GM19240 (cell line): ENCODE results near the gene IL17REL.

ENCODE experiments used
- DNase-seq: peaks from one replicate; pipeline ENCODE4 v3.0.0; 2011; ENCODE audit warnings: low spot score; ENCODE audit not compliant: insufficient read length

The IL17REL gene

DNA sequence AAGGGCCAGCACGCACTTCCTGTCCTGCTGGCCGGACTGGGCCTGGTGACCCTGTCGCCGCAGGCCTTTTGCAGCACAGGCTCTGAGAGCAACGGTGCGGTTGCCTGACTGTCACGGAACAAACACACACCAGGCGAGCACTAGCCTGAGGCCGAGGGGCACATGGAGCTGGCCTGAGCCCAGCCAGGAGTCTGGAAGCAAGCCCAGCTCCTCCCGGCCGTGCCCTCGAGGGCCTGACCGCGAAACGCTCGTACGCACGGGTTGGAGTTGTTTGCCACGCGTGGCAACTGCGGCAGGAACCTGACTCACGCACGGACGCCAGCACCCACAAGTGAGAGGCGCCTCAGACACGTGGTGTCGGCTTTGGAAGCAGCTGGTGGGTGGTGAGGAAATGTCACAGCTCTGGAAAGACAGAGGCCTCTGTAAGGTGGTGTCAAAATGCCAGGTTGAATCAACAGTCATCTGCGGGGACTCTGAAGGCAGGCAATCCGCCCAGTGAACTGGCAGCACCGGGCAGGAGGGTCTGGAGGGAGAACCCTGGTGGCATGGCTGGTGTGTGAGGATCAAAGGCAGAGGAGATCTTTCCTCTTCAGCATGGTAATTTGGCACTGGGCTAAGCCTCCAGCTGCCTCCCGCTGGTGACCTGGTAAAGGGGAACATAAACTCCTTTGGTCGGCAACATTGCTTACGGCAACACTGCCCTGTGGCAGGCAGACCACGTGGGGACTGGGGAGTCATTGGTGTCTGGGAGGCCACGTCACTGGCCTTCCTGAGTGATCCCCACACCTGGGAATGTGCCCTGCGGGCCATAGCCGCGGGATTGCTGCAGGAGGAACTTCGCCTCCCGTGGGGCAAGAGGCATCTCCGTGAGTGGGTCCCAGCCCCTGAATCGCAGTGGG lies 15.3 kb upstream of the IL17REL start:
- DNase-seq: no peak

DNA sequence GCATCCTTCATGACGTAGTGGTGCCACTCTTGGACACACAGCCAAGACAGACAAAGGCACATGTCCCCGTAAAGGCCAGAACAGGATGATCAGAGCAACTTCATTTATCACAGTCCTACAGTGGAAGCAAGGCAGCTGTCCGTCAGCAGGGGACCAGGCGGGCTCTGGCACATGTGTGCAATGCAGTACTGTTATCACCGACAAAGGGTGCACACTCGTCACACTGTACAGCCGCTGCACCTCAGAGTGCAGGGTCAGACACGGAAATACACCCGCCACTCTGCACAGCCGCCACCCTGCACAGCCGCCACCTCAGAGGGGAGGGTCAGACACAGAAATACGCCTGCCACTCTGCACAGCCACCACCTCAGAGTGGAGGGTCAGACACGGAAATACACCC lies 13.4 kb upstream of the IL17REL start:
- no peak for DNase-seq

DNA sequence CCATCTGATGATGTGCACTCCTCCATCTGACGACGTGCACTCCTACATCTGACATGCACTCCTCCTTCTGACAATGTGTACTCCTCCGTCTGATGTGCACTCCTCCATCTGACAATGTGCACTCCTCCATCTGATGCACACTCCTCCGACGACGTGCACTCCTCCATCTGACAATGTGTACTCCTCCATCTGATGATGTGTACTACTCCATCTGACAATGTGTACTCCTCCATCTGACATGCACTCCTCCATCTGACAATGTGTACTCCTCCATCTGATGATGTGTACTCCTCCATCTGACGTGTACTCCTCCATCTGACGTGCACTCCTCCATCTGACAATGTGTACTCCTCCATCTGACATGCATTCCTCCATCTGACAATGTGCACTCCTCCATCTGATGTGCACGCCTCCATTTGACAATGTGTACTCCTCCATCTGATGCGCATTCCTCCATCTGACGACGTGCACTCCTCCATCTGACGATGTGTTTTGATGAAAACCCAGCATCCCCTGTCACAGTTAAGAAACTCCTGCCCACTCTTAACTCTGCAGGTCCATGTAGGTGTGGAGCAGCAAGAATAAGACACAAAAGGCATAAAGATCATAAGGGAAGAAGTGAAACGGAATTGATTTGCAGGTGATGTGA lies 9.7 kb upstream of the IL17REL start:
- DNase-seq: no peak

DNA sequence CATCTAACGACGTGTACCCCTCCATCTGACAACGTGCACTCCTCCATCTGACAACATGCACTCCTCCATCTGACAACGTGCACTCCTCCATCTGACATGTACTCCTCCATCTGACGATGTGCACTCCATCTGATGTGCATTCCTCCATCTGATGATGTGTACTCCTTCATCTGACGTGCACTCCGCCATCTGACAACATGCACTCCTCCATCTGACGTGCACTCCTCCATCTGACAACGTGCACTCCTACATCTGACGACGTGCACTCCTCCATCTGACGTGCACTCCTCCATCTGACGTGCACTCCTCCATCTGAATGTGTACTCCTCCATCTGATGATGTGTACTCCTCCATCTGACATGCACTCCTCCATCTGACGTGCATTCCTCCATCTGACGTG lies 8.0 kb upstream of the IL17REL start:
- no peak for DNase-seq

- no peak for DNase-seq
Measured at GRCh38 chr22:50019316-50019715, 6.8 kb upstream of the IL17REL start.

DNA sequence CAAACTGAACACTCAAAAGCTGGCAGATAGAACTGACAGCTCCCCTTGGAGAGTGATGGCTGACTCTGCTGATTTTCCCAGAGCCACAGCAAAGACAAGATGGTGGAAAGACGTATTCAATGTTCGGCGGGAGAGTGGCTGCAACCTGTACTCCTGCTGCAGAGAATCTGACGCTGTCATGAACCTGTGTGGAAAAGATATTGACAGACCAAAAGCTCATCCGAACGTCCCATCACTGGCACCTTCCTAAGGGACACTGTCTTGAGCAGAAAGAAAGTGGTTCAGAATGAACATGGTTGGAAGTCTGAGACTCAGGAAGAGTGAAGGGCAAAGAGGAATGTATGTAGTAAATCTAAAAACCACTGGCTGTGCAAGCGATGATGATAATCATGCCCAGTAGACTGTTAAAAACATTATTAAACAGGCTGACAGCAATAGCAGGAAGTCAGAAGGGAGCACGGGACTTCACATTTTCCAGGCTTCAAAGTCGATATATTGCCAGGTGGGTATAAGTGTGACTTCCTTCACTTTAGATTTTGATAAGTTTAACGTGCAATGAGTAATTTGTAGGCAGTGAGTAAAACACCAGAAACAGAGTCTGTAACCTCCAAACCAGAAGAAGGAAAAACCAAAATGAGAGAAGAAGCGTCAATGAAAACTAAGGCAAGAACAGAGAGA lies 6.2 kb upstream of the IL17REL start:
- no peak for DNase-seq

DNA sequence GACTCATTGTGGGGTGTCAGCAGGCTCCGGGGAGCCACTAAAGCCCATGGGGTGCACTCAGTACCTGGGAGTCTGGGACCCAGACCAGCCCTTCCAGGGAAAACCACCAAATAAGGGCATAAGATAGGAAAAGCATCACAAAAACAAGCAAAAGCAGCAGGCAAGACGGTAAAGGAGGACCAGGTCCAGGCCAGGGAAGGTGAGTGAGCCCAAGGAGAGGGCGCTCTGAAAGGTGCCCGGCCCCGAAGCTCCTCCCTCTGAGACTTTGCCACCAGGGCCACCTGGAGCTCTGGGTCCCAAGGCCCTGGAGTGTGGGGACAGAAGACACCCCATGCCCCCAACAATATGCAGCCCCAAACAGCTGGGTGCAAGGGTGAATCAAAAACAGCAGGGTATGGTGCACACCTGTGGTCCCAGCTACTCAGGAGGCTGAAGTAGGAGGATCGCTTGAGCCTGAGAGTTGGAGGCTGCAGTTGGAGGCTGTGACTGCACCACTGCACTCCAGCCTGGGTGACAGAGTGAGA lies 5.2 kb upstream of the IL17REL start:
- DNase-seq: no peak

- no peak for DNase-seq
Measured at GRCh38 chr22:50016988-50017700, 4.6 kb upstream of the IL17REL start.

DNA sequence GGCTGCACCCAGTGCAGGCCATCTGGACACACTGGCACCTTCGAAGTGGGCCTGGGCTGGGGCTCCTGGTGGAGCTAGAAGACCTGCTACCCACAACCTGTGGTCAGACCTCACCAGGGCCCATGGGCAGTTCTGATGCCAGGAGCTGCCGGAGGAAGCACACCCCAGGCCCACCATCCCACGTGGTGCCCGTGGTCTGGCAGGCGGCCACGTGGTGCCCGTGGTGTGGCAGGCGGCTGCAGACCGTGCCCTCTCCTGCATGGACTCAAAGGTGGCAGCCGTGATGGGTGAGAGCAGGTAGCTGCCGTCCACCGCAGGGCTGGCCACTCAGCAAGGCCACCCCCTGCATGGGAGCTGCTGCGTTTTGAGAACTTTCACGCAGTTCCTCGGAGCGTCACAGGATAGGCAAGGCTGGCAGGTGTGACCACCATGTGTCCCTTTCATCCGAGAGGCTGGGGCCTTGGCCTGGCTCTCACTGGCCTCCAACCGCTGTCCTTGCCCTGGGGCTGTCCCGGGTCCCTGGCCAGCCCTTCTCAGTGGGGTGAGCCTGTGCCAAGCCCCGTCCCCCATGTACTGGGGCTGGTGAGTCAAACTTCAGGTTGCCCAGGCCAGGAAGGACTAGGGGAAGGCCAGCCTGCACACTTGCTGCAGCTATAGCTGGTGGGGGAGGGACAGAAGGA lies 3.9 kb upstream of the IL17REL start:
- DNase-seq: no peak

DNA sequence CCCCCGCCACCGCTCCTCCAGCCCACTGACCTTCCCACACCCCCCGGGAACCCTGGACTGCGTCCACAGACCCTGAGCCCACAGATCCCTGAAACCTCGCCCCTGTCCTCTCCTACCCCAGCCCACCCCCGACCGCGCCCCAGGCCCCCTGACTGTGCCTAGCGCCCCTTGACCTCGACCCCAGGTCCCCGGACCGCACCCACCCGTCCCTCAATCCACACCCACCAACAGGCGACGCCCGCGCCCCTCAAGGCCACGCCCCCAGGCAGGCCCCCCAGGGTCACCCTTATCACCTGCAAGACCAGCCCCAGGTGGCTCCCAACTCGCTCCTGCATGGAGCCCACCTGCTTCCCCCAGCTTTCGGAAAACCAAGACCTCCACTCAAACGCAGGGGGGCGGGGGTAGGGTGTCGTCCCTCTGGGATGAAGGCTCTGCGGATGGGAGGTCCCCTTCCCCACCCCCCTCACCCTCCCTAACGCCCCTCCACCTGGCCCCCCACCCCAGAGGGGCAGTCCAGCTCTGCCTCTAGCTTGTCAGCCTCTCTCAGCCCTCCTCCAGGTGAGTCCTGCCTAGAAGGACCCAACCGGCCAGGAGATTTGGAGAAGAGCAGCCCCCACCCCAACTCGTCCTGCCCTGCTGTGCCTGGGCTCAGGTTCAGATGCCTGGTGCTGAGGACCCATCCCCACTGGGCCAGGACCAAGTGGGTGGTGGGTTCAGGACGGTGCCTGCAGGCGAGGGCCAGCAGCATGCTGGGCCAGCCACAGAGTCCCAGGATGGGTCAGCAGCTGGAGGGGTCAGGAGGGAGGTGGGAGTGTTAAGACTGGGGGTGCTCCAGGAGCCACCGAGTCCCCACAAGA lies 3.1 kb upstream of the IL17REL start:
- DNase-seq: no peak

GRCh38 chr22:50014655-50015401 lies 2.3 kb upstream of the IL17REL start:
- no peak for DNase-seq

DNA sequence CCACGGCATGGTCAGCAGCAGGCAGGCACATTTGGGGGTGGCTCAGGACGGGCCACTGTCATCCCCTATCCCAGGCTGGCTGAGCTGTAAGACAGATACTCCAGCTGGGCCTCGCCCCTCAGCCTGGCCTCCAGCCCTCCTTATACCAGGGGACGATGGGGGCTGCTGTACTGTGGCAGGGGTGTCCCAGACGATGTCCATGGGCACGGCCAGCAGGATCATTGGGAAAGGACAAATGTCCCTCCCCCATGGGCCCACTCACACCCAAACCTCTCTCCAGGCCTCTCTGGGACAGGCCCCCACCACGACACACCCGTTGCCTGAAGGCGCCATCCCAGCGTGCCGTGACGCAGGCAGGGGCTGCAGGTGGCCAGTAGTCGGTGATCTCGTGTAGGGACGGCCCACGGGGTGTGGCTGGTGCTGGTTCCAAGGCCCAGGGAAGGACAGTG lies 1.5 kb upstream of the IL17REL start:
- DNase-seq: no peak

DNA sequence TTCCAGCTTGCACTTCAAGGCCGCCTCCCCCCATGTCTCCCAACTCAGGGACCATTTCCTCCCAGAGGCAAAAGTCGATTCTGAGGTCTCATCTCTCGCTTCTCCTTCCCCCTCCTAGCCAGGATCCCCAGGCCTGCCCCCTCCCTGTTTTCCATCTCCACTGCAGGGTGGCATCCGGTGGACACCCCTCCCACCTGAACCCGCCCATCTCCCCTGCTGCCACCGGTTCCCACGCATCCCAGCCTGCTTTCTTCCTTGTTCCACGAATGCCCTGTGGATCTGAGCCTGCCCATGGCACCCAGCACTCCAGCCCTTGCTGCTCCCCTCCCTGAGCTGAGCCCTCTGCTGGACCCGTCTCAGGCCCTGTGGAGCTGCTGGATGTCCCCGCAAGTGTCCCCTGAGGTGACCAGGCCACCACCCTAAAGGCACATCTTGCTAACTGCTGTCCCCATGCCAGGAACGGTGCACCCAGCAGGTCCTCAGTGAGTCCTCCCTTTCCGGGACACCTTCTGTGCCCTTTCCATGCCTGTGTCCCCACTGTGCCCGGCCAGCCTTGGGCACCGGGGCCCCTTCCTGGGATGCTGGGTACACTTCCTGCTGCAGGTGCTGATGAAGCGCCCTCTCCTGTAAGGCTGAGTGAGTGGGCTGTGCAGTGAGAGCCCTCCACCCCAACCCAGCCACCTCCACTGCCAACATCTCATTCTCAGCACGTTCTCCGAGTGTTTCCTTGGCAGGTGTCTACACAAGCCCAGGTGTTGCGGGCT lies 936 bp downstream of the IL17REL start:
- DNase-seq: no peak

DNA sequence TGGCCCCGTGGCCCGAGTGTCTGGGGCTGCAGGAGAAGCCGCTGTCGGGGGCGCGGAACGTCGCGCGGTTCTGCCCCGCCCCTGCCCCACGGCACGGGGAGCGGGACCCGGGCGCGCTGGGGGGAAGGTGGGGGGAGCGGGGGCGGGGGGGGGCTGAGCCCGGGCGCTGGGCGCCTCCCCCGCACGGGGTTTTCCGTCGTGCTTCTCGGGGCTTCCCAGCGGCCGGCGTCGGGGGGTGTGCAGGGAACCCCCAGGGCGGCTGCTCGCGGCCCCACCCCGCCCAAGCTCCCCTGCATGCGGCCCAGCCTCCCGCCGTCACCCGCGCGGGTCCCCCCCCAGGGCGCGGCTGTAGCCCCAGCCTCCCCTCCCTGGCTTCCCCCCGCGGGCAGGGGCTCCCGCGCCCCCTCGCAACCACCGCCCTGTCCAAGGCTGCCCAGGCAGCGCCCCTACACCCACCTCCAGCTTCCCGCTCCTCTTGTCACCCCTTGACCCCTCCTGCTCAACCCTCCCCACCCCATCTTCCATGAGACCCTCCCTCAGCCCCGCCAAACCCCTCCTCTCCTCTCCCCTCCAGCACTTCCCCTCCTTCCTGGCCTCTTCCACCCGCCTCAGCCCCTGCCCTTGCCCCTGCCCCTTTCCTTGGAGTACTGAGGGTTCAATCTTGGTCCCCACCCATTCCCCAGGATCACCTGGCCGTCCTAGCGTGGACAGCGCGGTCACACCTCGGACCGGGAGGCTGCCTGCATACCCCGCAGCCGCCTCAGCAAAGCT lies 1.7 kb downstream of the IL17REL start:
- no peak for DNase-seq

DNA sequence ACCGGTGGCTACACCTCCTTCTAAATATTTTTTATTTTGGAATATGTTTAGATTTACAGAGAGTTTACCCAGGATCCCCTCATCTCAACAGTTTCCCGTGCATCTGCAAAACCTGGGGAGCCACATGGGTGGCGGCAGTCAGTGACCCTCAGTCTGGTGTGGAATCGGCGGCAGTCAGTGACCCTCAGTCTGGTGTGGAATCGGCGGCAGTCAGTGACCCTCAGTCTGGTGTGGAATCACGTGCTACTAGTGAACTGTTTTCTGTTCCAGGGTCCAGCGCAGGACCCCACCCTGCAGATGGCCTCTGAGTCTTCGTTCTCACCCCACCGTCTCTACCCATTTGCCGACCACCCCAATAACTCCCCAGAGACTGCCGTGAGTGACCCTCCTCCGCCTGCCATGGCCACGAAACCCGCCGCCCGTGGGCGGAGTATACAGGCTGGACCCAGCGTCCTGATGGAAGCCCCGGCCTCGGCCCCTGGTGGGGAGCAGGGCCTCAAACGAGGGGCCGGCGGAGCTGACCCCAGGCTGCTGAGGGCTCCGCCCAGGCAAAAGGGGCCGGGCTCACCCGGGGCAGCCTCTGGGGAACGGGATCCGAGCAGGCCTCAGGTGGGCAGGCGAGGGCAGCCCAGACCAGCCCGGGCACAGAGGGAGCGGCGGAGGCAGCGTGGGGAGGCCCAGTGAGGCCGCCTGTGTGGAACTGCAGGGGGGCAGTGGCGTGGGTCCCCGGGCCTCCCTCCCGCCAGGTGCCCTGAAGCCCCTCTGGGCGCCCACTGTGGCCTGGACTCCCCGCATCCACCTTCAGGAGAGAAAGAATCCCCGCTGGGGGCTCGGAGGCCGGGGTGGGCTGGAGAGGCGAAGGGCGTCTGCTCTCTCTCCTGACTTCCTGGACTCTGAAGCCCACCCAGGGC lies 2.5 kb downstream of the IL17REL start:
- no peak for DNase-seq

DNA sequence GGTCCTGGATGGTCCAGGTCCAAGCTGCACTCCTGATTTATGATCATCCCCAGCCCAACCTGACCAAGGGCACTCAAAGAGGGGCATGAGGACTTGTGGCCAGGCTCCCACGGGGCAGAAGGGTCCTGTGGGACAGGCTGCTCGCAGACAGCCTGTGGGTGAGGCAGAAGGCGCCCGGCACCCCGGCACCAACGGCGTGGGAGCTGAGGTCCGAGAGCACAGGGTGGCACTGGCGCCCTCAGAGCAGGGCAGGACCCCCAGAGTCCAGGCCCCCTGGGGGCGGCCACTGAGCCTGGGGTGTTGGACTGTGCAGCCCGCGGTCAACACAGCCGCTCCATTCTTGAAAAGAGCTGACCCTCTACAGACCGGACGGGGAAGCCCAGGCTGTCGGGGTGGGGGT lies 3.3 kb downstream of the IL17REL start:
- no peak for DNase-seq
